HG02970 (cell line): ENCODE data around the gene TPGS1.
"Not testable (repeated sequence)": the region's sequence is repeated elsewhere in the genome, so short reads cannot be mapped to it uniquely, and the experiment has no call there.

Experiments
- ATAC-seq: cut with Tn5 transposase; IDR thresholded peaks from one replicate; pipeline ENCODE4 v1.9.1; 2021; ENCODE audit warnings: mild to moderate bottlenecking, moderate library complexity, moderate number of reproducible peaks; ENCODE audit not compliant: unreplicated experiment, low FRiP score

TPGS1 gene

GRCh38 chr19:475360-475759 lies 31.9 kb upstream of the TPGS1 start:
- no peak for ATAC-seq

- no peak for ATAC-seq
These were observed 28.9 kb upstream of the TPGS1 start for GRCh38 chr19:478236-478903.

- ATAC-seq: no peak
These were observed 28.3 kb upstream of the TPGS1 start for GRCh38 chr19:478976-479375.

- ATAC-seq: no peak
These were observed 27.1 kb upstream of the TPGS1 start for GRCh38 chr19:480016-480855.

- ATAC-seq: not testable (repeated sequence)
These were observed 26.2 kb upstream of the TPGS1 start for GRCh38 chr19:481100-481499.

- no peak for ATAC-seq
These were observed 24.9 kb upstream of the TPGS1 start for GRCh38 chr19:482186-483041.

GRCh38 chr19:483332-484072 lies 23.8 kb upstream of the TPGS1 start:
- ATAC-seq: no peak

- ATAC-seq: no peak
These were observed 22.8 kb upstream of the TPGS1 start for GRCh38 chr19:484494-484893.

- no peak for ATAC-seq
These were observed 22.2 kb upstream of the TPGS1 start for GRCh38 chr19:485077-485476.

- ATAC-seq: no peak
These were observed 21.6 kb upstream of the TPGS1 start for GRCh38 chr19:485583-486236.

GRCh38 chr19:488505-489417 lies 18.5 kb upstream of the TPGS1 start:
- peak; percentile 76 for ATAC-seq

- no peak for ATAC-seq
These were observed 17.7 kb upstream of the TPGS1 start for GRCh38 chr19:489418-490196.

- ATAC-seq: no peak
These were observed 16.1 kb upstream of the TPGS1 start for GRCh38 chr19:491146-491741.

- ATAC-seq: no peak
These were observed 15.2 kb upstream of the TPGS1 start for GRCh38 chr19:492091-492531.

GRCh38 chr19:493391-494170 lies 13.7 kb upstream of the TPGS1 start:
- ATAC-seq: no peak

- ATAC-seq: no peak
These were observed 12.9 kb upstream of the TPGS1 start for GRCh38 chr19:494171-495080.
